SK-N-DZ (cell line): ENCODE data around the gene KRTAP20-4.

Experiments
- DNase-seq: peaks from one replicate; pipeline ENCODE4 v3.0.0-alpha.2; 2015; ENCODE audit warnings: low spot score
- small RNA-seq, 2 experiments: library from RNA; depleted of rRNA; stranded (forward); fragments of <200 nt; gene quantifications; one replicate each; pipeline ENCODE3, GENCODE V24; 2014

KRTAP20-4 gene

GRCh38 chr21:30646904-30647414 is 26.5 kb downstream of the KRTAP20-4 start:
- DNase-seq: no peak

GRCh38 chr21:30652891-30653290 is 32.5 kb downstream of the KRTAP20-4 start:
- DNase-seq: no peak

GRCh38 chr21:30668776-30669175 is 48.3 kb downstream of the KRTAP20-4 start:
- no peak for DNase-seq

Small RNA genes within 50 kb of the gene (small RNA-seq; reads per million reads assigned to genes)
- gene KRTAP20-1 (0 reads per million in 2 experiments), gene KRTAP20-3 (0 reads per million in 2 experiments), gene KRTAP20-4 (0 reads per million in 2 experiments), gene KRTAP22-1 (0 reads per million in 2 experiments), gene KRTAP22-2 (0 reads per million in 2 experiments)
